IPS DF 19.7 (cell line): ENCODE measurements around the gene LRFN4.

Experiments used
- DNase-seq: peaks from one replicate; pipeline ENCODE4 v3.0.0-alpha.2; 2013; ENCODE audit warnings: low read depth, low spot score

Gene LRFN4

DNA sequence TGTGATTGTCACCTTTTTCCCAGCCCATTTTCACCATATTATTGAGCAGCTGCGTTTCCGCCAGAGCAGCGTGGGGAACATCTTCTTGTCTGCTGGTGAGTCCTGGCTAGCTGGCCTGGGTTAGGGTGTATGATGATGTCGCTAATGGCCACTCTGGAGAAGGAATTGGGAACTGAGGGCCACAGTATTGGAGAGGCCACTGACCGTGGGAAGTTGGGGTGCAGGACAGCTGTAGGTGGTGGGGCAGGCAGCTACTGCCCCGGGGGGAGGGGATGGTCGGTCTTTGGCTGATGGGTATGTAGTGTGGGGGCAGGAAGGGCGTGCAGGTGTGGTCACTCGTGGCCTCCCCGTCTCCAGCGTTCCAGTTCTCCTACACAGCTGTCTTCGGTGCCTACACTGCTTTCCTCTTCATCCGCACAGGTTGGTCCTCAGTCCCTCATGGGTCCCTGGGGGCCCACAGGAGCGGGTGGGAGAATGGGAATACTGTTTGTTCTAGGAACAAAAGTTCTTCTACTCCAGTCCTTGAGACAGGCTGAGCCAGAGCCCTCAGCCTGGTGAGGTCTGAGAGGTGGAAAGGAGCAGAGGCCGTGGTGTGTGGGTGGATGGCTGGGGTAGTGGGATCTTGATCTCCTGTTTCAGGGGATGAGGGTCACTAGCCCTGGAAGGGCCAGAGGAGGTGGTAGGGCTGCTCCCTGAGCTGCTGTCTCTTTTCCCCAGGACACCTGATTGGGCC is 11.6 kb upstream of the LRFN4 start:
- DNase-seq, result no peak

DNA sequence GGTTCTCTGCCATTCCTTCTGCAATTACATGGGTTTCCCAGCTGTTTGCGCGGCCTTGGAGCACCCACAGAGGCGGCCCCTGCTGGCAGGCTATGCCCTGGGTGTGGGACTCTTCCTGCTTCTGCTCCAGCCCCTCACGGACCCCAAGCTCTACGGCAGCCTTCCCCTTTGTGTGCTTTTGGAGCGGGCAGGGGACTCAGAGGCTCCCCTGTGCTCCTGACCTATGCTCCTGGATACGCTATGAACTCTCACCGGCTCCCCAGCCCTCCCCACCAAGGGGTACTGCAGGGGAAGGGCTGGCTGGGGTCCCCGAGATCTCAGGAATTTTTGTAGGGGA is 11.0 kb upstream of the LRFN4 start:
- no peak for DNase-seq

- no peak for DNase-seq
Measured at GRCh38 chr11:66846671-66847091, 10.2 kb upstream of the LRFN4 start.

DNA sequence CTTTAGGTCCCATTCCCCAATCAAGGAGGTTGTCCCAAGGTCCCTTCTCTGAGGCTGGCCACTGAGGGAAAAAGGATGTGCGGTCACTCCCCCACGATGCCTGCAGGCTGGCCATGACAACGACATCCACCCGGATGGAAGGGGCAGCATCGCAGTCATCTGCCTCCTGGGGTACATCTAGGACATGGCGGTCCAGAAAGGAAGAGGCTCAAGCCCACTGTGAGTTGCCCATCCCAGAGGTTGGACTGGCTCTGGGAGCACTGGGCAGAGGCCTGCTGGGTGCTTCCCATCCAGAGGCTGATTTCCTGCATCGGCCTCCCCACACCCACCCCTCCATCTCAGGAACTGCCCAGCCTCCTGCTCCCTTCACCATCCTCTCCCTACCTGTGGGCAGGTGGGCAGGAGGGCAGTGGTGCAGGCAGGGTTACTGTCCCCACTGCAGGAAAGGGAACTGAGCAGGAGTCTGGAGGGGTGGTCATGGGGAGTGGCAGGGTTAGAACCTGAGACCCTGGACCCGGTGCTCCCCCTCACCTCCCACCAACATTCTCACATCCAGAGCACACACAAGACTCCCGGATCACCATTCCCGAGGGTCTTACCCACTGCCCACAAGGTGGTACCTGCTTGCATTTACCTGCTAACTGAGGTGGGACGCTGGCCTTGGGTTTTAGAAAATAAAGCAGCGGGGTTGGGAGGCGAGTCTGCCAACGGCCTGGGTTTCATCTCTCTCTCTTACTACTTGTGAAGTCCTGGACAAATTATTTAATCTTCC is 9.2 kb upstream of the LRFN4 start:
- no peak for DNase-seq

GRCh38 chr11:66848671-66849500 is 8.0 kb upstream of the LRFN4 start:
- no peak for DNase-seq

- DNase-seq, result no peak
Measured at GRCh38 chr11:66849501-66850234, 7.2 kb upstream of the LRFN4 start.

- DNase-seq, result no peak
Measured at GRCh38 chr11:66850235-66850587, 6.7 kb upstream of the LRFN4 start.

DNA sequence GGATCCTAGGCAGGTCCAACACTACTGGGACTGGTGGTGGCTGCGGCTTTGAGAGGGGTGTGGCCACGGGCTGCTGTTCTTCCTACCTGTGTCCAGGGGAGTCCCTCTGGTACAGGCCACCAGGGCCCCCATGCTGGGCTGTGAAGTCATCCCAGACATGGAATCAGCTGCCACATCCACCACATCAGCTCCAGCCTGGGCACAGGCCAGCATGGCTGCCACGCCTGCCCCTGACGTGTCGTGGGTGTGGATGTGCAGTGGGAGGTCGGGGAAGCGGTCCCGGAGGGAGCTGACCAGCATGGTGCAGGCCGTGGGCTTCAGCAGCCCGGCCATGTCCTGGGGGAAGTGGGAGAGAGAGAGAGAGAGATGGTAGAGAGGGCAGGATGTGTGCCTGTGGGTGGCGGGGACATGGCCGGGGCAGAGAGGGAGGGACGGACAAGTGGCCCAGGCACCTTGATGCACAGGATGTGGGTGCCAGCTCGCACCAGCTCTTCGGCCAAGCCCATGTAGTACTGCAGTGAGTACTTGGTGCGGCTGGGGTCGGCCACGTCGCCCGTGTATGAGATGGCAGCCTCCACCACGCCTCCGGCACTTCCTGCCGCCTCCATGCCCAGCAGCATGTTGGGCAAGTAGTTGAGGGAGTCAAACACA is 6.2 kb upstream of the LRFN4 start:
- no peak for DNase-seq

DNA sequence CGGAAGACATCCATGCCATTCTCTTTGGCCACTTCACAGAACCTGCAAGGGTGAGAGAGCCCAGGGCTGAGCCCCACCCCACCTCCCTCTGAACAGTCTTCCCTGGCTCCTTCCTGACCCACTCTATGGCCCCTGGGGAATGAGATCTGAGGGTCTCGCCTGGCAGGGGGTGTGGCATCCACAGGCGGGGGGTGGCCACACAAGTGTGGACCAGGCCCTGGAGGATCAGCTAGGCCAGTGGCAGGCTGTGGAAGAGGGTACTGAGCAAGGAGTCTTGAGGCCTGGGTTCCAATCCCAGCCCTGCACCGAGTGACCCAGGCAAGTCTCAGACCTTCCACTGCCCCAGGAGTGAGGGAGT is 5.6 kb upstream of the LRFN4 start:
- DNase-seq, result no peak

- DNase-seq, result no peak
Measured at GRCh38 chr11:66851698-66852465, 5.0 kb upstream of the LRFN4 start.

GRCh38 chr11:66852466-66853241 is 4.2 kb upstream of the LRFN4 start:
- no peak for DNase-seq

DNA sequence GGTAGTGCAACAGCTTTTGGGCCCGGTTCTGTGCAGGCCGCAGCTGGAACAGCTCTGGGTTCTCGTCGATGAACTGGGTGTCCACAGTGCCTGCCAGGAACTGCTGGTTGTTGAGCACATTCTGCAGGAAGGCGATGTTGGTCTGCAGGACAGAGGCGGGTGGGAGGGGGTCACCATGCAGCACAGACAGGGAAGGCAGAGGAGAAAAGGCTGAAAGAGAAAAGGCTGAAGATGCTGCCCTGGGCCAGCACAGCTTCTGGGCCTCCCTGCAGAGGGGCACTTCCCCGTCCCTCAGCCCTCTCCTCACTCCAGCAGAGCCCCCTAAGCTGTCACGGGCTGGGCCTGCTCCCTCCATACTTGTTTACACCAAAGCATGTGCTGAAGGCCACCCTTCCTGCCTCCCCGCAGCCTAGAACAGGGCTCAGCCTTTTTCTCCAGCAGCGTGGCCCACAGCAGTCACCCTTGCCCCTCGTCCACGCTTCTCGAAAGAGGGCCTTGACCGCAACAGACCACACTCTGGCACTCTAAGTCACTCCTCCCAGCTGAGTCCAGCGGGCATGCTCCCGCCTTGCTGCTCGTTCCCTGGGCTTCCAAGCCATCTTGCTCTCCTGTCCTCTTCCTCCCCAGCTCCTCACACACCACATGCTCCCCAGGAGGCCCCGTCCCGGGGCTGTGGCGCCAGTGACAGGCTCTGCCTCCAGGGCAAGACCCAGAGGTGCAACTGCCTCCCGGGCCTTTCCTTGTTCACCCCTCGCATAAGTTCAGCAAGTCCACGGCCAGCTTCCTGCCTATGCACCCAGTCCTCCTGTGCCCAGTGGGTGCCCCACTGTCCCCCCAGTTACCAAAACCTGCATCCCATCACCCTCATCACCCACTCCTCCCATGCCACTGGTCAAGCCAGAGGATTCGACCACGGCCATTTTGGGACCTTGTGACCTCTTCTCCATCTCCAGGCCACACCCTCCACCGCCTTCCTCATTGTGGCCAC is 3.3 kb upstream of the LRFN4 start:
- no peak for DNase-seq

GRCh38 chr11:66854231-66854661 is 2.6 kb upstream of the LRFN4 start:
- no peak for DNase-seq

GRCh38 chr11:66854729-66855211 is 2.1 kb upstream of the LRFN4 start:
- no peak for DNase-seq

- no peak for DNase-seq
Measured at GRCh38 chr11:66855574-66856495, 1.0 kb upstream of the LRFN4 start.

DNA sequence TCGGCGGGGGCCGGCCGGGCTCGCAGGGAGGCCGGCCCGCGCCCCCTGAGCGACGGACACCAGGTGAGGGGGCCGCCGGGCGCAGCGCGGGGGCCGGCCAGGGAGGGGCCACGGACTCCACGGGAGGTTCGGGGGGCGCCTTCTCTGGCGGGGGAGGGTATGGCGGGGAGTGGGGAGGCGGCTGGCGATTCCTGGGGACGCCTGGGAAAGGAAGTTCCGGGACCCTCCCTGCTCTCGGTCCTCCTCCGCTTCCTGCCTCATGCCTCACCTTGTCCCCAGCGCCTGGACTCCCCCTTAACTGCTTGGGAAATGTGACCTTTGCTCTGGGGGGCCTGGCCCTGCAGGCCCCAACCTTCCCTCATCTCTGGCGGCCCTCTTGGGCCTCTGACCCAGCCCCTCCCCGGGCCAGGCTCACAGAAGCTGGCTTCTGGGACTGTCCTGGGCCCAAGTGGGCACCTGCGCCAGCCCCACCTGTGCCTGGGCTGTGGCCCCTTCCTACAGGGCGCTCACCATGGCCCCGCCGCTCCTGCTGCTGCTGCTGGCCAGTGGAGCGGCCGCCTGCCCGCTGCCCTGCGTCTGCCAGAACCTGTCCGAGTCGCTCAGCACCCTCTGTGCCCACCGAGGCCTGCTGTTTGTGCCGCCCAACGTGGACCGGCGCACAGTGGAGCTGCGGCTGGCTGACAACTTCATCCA is 516 bp downstream of the LRFN4 start:
- no peak for DNase-seq

- DNase-seq, result no peak
Measured at GRCh38 chr11:66857927-66858185, 992 bp downstream of the LRFN4 start.
